DOHH2 (cell line): Measurements from ENCODE around the gene CYB561A3.

Source experiments
- CTCF ChIP-seq: fragments of 200-600 bp; sonication (generic); IDR thresholded peaks from one replicate; pipeline ENCODE4 v1.5.1; 2014; ENCODE audit warnings: antibody characterized with exemption, mild to moderate bottlenecking, low read depth, low read length; ENCODE audit not compliant: poor library complexity, severe bottlenecking
- EZH2phosphoT487 ChIP-seq: fragments of 200-600 bp; sonication (generic); IDR thresholded peaks from 2 replicates; pipeline ENCODE4 v1.6.1; 2017; ENCODE audit warnings: borderline replicate concordance, mild to moderate bottlenecking, antibody characterized with exemption, low read length, moderate library complexity, mixed read lengths

GRCh38 chr11:61372659-61373420, 11.2 kb upstream of the CYB561A3 start:
- TF ChIP-seq CTCF (no peak), EZH2phosphoT487 (no peak)
